Stimulated activated CD8-positive, alpha-beta memory T cell treated with anti-CD3 and anti-CD28 coated beads, Interleukin-12 subunit alpha, Interleukin-12 subunit beta, amount 100 ng/mL, for 24 hours (primary cell): ENCODE measurements around the gene BRIP1.
"Not testable (repeated sequence)": the region's sequence is repeated elsewhere in the genome, so short reads cannot be mapped to it uniquely, and the experiment has no call there.

Source experiments
- DNase-seq: peaks from one replicate; pipeline ENCODE4 v3.0.0-alpha.2; 2020; ENCODE audit errors: extremely low read depth

The BRIP1 gene

GRCh38 chr17:61863801-61864126, 436 bp upstream of the BRIP1 start:
- no peak for DNase-seq

- no peak for DNase-seq
These were observed 1.2 kb downstream of the BRIP1 start for GRCh38 chr17:61862105-61862574.

GRCh38 chr17:61860397-61860796, 2.9 kb downstream of the BRIP1 start:
- not testable (repeated sequence) for DNase-seq

- no peak for DNase-seq
These were observed 7.3 kb downstream of the BRIP1 start for GRCh38 chr17:61856035-61856434.

- no peak for DNase-seq
These were observed 10.5 kb downstream of the BRIP1 start for GRCh38 chr17:61852857-61853256.

GRCh38 chr17:61849674-61850073, 13.7 kb downstream of the BRIP1 start:
- no peak for DNase-seq

GRCh38 chr17:61848896-61849295, 14.4 kb downstream of the BRIP1 start:
- DNase-seq = no peak

GRCh38 chr17:61848247-61848646, 15.1 kb downstream of the BRIP1 start:
- DNase-seq = no peak

GRCh38 chr17:61847659-61848058, 15.7 kb downstream of the BRIP1 start:
- no peak for DNase-seq

GRCh38 chr17:61846761-61847375, 16.5 kb downstream of the BRIP1 start:
- DNase-seq = no peak

GRCh38 chr17:61846088-61846487, 17.2 kb downstream of the BRIP1 start:
- DNase-seq = no peak

GRCh38 chr17:61843435-61843834, 19.9 kb downstream of the BRIP1 start:
- no peak for DNase-seq

GRCh38 chr17:61842899-61843298, 20.4 kb downstream of the BRIP1 start:
- DNase-seq = no peak

- DNase-seq = no peak
These were observed 24.0 kb downstream of the BRIP1 start for GRCh38 chr17:61839300-61839786.

GRCh38 chr17:61837175-61838051, 25.9 kb downstream of the BRIP1 start:
- DNase-seq = peak; percentile 9

- DNase-seq = no peak
These were observed 26.8 kb downstream of the BRIP1 start for GRCh38 chr17:61836266-61837174.

GRCh38 chr17:61835606-61836005, 27.7 kb downstream of the BRIP1 start:
- no peak for DNase-seq

GRCh38 chr17:61834610-61835009, 28.7 kb downstream of the BRIP1 start:
- no peak for DNase-seq

GRCh38 chr17:61833536-61834193, 29.7 kb downstream of the BRIP1 start:
- DNase-seq = no peak

- DNase-seq = no peak
These were observed 30.9 kb downstream of the BRIP1 start for GRCh38 chr17:61832463-61832862.

GRCh38 chr17:61831099-61831498, 32.2 kb downstream of the BRIP1 start:
- DNase-seq = no peak

GRCh38 chr17:61828694-61829093, 34.6 kb downstream of the BRIP1 start:
- no peak for DNase-seq
